Left ventricle myocardium inferior (tissue), 1 donor: ENCODE measurements around the gene TULP1. TPM values are rescaled to one million over a fixed set of nuclear protein-coding genes. Genes with fewer than 3 reads are reported as not detected.
"Not testable (repeated sequence)": the region's sequence is repeated elsewhere in the genome, so short reads cannot be mapped to it uniquely, and the experiment has no call there.

Experiments
- DNase-seq: peaks from one replicate; pipeline ENCODE4 v3.0.0-alpha.2; 2020
- H3K27ac ChIP-seq: fragments of 200-600 bp; replicated peaks from 2 replicates; pipeline ENCODE4 v1.8.0; 2021
- H3K27me3 ChIP-seq: fragments of 200-600 bp; 2 replicates; pipeline ENCODE4 v1.8.0; 2021; ENCODE audit warnings: low read depth
- H3K36me3 ChIP-seq: fragments of 200-600 bp; 2 replicates; pipeline ENCODE4 v1.8.0; 2021
- H3K4me1 ChIP-seq: fragments of 200-600 bp; 2 replicates; pipeline ENCODE4 v1.8.0; 2021
- H3K4me3 ChIP-seq: fragments of 200-600 bp; 2 replicates; pipeline ENCODE4 v1.8.0; 2021; ENCODE audit warnings: mild to moderate bottlenecking, moderate library complexity
- H3K9me3 ChIP-seq: fragments of 200-600 bp; replicated peaks from 2 replicates; pipeline ENCODE4 v1.8.0; 2021
- intact Hi-C: fragments of 100-400 bp; cut with micrococcal nuclease; formaldehyde crosslinking; loops from one replicate; pipeline ENCODE4 v1.11.0; 2022
- total RNA-seq: library from RNA; stranded (reverse); fragmentation: NEBNext Ultra II Directional; extraction: Animal tissue kit (Norgen Biotek cat#: 25700); gene quantifications from one replicate; pipeline ENCODE4 v1.2.1, GENCODE V29; 2021
- TF ChIP-seq, protein P1 (sequence below): fragments of 200-600 bp; IDR thresholded peaks from 2 replicates; pipeline ENCODE4 v1.8.0; 2021; ENCODE audit warnings: antibody characterized with exemption, mild to moderate bottlenecking, borderline replicate concordance
- donor health status: DM: no; HTN: yes; CAD: no; lungs with severe emphysema.

The TULP1 gene
- total RNA-seq, 1 donor from 2014 or later, result not detected

- intact Hi-C loops, result loop anchor here (5.0 kb wide), 1 partner anchor 216 kb away; the partner anchor contains the start of gene ARMC12
- Histone ChIP-seq H3K27me3 (peaks cover 7% of the 10 kb centered on the region), H3K4me3 (no peak overlapping the region), H3K27ac (no peak overlapping the region), H3K9me3 (no peaks in the 10 kb centered on the region), H3K36me3 (no peaks in the 10 kb centered on the region), H3K4me1 (no peaks in the 10 kb centered on the region)
- DNase-seq, result no peak
- TF ChIP-seq, protein P1, sequence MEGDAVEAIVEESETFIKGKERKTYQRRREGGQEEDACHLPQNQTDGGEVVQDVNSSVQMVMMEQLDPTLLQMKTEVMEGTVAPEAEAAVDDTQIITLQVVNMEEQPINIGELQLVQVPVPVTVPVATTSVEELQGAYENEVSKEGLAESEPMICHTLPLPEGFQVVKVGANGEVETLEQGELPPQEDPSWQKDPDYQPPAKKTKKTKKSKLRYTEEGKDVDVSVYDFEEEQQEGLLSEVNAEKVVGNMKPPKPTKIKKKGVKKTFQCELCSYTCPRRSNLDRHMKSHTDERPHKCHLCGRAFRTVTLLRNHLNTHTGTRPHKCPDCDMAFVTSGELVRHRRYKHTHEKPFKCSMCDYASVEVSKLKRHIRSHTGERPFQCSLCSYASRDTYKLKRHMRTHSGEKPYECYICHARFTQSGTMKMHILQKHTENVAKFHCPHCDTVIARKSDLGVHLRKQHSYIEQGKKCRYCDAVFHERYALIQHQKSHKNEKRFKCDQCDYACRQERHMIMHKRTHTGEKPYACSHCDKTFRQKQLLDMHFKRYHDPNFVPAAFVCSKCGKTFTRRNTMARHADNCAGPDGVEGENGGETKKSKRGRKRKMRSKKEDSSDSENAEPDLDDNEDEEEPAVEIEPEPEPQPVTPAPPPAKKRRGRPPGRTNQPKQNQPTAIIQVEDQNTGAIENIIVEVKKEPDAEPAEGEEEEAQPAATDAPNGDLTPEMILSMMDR, result no peak
Measured at GRCh38 chr6:35521235-35521634, 8.5 kb upstream of the TULP1 start.

DNA sequence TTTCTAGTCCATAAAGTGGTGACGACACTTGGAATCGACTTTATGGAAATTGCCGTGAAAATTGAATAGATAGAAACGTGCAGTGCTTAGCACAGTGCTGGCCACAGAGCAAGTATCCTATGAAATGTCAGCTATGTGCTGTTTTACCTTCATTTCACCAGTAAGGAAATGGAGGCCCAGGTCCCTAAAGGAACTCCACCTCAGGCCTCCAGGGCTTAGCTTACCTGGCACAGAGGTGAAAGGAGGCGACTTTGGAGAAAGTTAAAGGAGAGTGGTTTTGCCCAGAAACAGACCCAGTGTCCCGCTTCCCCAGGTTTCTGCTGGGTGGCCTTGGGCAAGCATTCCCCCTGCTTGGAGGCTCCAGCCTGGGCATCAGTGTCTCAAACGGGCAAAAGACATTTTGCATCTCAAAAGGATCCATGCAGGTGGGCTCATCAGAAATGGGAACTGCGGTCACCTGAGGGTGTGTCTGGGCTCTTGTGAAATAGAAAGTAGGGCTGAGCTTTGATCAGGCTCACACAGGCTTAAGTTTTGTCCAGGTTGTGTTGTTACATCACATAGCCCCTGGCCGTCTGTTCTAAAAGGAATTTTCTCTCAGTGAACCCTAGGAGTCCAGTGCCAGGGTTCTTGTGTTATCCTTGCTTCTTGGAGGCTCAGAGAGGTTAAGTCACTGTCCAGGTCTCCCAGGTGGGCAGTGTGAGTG lies 6.8 kb upstream of the TULP1 start:
- H3K27ac ChIP-seq, result no peak overlapping the region
- no peaks in the 10 kb centered on the region for H3K9me3 ChIP-seq
- no peaks in the 10 kb centered on the region for H3K4me1 ChIP-seq
- intact Hi-C loops, result loop anchor here (5.0 kb wide), 1 partner anchor 218 kb away; the partner anchor contains the start of gene ARMC12
- no peaks in the 10 kb centered on the region for H3K36me3 ChIP-seq
- H3K27me3 ChIP-seq, result peaks cover 7% of the 10 kb centered on the region
- H3K4me3 ChIP-seq, result no peak overlapping the region
- TF ChIP-seq, protein P1, result no peak
- no peak for DNase-seq

DNA sequence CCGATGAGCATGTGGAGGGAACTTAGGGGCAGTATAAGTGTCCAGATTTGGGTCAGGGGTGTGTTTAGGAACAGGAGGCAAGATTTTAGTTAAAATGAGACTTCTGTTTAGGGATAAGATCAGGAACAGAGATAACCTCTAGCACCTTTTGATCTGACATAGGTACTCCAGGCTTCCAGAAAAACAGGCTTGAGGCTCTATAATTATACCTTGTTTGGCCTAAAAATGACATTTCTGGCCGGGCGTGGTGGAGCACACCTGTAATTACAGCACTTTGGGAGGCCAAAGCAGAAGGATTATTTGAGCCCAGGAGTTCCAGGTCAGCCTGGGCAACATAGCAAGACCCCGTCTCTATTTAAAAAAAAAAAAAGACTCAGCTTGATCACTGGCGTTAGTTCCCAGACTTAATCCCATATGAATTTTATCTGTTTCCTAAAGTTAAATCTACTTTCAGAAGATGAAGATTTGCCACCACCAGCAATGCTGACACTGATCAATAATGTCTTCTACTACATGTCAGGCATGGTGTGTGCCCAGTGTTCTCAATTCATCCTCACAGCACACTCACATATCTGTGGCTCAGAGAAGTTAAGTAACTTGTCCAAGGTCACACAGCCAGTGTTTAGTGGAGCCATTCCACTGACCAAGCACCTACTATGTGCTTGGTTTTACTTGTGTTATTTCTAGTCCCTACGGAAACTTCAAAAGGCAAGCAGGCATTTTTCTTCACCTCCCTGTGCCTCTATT lies 6.0 kb upstream of the TULP1 start:
- TF ChIP-seq, protein P1, result no peak
- Histone ChIP-seq H3K9me3 (no peaks in the 10 kb centered on the region), H3K4me3 (no peak overlapping the region), H3K4me1 (no peaks in the 10 kb centered on the region), H3K27me3 (peaks cover 7% of the 10 kb centered on the region), H3K27ac (no peak overlapping the region), H3K36me3 (no peaks in the 10 kb centered on the region)
- DNase-seq, result no peak
- intact Hi-C loops, result no loop called here

DNA sequence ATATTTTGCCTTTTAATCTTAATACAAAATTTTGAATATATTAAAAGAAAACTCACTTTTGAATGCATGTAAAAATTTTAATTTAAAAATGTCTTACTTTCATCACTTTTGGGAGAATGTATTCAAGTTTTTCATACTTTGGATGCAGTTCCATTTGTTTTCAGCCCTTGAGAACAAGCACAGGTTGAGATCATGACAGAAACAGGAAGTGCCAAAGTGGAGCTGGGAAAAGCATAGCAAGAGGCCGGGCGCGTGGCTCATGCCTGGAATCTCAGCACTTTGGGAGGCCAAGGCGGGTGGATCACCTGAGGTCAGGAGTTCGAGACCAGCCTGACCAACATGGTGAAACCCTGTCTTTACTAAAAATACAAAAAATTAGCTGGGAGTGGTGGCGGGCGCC lies 5.3 kb upstream of the TULP1 start:
- H3K27me3 ChIP-seq, result peaks cover 11% of the 10 kb centered on the region
- DNase-seq, intact Hi-C loops, H3K27ac ChIP-seq, H3K9me3 ChIP-seq, H3K36me3 ChIP-seq, H3K4me1 ChIP-seq, H3K4me3 ChIP-seq: not testable (repeated sequence)

GRCh38 chr6:35516712-35517111 lies 4.0 kb upstream of the TULP1 start:
- H3K9me3 ChIP-seq, result no peaks in the 10 kb centered on the region

GRCh38 chr6:35515939-35516338 lies 3.2 kb upstream of the TULP1 start:
- H3K4me3 ChIP-seq, H3K4me1 ChIP-seq, H3K27ac ChIP-seq, intact Hi-C loops, DNase-seq, H3K36me3 ChIP-seq, H3K9me3 ChIP-seq: not testable (repeated sequence)
- H3K27me3 ChIP-seq, result peaks cover 24% of the 10 kb centered on the region

More at GRCh38 chr6:35516712-35517111, 4.0 kb upstream of the TULP1 start:
- H3K27ac ChIP-seq, result no peak overlapping the region
- no peak overlapping the region for H3K4me3 ChIP-seq
- TF ChIP-seq, protein P1, result no peak
- no peak for DNase-seq
- peaks cover 4% of the 10 kb centered on the region for H3K4me1 ChIP-seq
- intact Hi-C loops, result no loop called here
- H3K36me3 ChIP-seq, result no peaks in the 10 kb centered on the region
- peaks cover 16% of the 10 kb centered on the region for H3K27me3 ChIP-seq
